GM12891 (cell line): ENCODE results near the gene L3HYPDH.
"Not testable (repeated sequence)": the region's sequence is repeated elsewhere in the genome, so short reads cannot be mapped to it uniquely, and the experiment has no call there.

ENCODE experiments used
- DNase-seq: peaks from one replicate; pipeline ENCODE4 v3.0.0; 2011; ENCODE audit warnings: low spot score; ENCODE audit not compliant: insufficient read length
- FAIRE-seq: peaks from 2 replicates; lab custom pipeline; 2011; peaks lifted over from hg19 to GRCh38; lab: Jason Lieb, UNC
- PAX5 ChIP-seq: IDR thresholded peaks from 2 replicates; pipeline ENCODE4 v1.6.1; 2011; ENCODE audit warnings: low read length, moderate library complexity, mild to moderate bottlenecking; ENCODE audit not compliant: insufficient read depth, severe bottlenecking
- POLR2A ChIP-seq: IDR thresholded peaks from 2 replicates; pipeline ENCODE4 v1.6.1; 2011; ENCODE audit warnings: low read depth, low read length, control low read depth
- POLR2AphosphoS5 ChIP-seq: IDR thresholded peaks from 2 replicates; pipeline ENCODE4 v1.6.1; 2011; ENCODE audit warnings: low read depth, low read length, control low read depth
- POU2F2 ChIP-seq: IDR thresholded peaks from 2 replicates; pipeline ENCODE4 v1.6.1; 2011; ENCODE audit warnings: low read depth, mild to moderate bottlenecking, control low read depth, low read length, moderate library complexity
- SPI1 ChIP-seq: IDR thresholded peaks from 2 replicates; pipeline ENCODE4 v1.6.1; 2011; ENCODE audit warnings: low read depth, low read length, control low read depth
- TAF1 ChIP-seq: IDR thresholded peaks from 2 replicates; pipeline ENCODE4 v1.6.1; 2011; ENCODE audit warnings: low read depth, low read length, control low read depth

The L3HYPDH gene

DNA sequence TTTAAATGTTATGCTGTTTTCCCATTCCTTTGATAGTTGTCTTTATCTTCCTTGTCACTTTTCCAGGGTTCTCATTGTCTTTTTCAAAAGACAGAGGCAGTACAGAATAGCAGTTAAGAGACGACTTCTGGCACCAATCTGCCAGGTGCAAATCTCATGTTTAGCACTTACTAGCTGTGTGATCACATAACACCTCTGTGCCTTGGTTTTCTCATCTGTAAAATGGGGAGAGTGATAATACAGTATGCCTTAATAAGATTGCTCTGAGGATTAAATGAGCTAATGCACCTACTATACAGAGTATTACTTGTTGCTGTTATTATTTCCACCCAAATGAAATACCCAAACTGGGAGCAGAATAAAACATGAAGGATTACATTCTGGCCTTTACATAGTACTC is 23.8 kb downstream of the L3HYPDH start:
- DNase-seq, result no peak
- no peak for FAIRE-seq
- TF ChIP-seq POU2F2 (no peak), TAF1 (no peak), PAX5 (no peak), POLR2AphosphoS5 (no peak), POLR2A (no peak), SPI1 (no peak)

DNA sequence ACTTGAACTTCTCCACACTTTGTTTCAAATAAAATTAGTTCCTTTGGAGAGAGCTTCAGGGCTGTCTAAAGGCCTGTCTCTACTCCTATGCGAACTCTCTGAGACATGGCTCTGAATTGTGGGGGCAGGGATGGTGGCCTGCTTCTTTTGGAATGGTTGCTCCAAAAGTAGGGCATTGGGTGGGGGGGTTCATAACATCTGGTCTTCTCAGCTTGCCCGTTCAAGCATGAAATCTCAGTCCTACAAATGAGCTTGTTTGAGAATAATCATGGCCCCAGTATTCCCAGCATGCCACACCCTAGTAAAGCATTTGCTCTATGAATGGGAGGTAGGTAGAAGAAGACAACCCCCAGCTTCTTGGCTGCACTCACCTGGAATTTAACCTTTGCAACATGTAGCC is 25.7 kb downstream of the L3HYPDH start:
- no peak for DNase-seq
- TF ChIP-seq POLR2AphosphoS5 (no peak), SPI1 (no peak), PAX5 (no peak), TAF1 (no peak), POLR2A (no peak), POU2F2 (no peak)
- no peak for FAIRE-seq

DNA sequence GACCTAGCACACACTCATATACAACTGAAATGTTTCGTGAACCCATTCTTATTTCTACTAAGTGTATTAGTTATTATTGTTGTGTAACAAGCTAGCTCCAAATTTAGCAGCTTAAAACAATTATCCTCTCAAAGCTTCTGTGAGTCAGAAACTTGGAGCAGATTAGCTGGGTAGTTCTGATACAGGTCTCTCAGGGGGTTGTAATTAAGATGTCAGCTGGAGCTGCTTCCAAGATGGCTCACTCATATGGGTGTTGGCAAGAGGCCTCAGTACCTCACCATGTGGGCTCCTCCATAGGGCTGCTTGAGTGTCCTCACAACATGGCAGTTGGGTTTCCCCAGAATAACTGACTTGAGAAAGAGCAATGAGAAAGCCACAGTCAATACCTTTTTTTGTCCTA is 28.8 kb downstream of the L3HYPDH start:
- FAIRE-seq, result no peak
- TF ChIP-seq SPI1, result no peak
- no peak for TF ChIP-seq TAF1
- TF ChIP-seq PAX5, result no peak
- TF ChIP-seq POU2F2, result no peak
- no peak for TF ChIP-seq POLR2A
- no peak for TF ChIP-seq POLR2AphosphoS5
- DNase-seq, result no peak

DNA sequence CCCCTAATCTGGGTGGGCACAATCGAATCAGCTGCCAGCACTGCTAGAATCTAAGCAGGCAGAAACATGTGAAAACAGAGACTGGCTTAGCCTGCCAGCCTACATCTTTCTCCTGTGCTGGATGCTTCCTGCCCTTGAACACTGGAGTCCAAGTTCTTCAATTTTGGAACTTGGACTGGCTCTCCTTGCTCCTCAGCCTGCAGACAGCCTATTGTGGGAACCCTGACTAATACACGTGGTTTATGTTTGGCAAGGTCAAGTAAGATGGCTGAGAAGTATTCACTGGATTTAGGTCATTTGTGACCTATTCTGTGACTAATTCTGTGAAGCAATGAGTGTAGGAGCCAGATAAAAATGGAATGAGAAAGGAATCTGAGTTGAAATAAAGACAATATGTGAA is 30.1 kb downstream of the L3HYPDH start:
- TF ChIP-seq PAX5 (no peak), SPI1 (no peak), POU2F2 (no peak), POLR2AphosphoS5 (no peak)
- FAIRE-seq, result no peak
- DNase-seq, result no peak

DNA sequence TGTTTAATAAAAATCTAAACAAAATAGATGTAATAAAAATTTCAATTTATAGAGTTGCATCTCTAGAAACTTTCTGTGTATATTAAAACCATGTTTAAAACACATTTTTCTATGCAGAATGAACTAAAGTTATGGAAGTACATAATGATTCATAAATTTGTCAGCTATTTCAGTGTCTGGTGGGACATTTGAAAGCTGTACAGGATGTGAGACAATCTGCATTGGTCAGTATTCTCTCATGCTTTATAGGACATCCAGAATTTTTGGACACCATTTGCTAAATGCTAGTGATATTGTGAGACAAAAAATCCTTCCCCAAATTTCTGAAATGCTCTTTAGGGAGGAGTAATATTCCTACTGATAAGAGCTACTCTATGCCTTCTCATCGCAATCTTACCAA is 32.4 kb downstream of the L3HYPDH start:
- TF ChIP-seq TAF1 (no peak), PAX5 (no peak), SPI1 (no peak), POLR2A (no peak)
- FAIRE-seq, result no peak
- DNase-seq, result no peak

DNA sequence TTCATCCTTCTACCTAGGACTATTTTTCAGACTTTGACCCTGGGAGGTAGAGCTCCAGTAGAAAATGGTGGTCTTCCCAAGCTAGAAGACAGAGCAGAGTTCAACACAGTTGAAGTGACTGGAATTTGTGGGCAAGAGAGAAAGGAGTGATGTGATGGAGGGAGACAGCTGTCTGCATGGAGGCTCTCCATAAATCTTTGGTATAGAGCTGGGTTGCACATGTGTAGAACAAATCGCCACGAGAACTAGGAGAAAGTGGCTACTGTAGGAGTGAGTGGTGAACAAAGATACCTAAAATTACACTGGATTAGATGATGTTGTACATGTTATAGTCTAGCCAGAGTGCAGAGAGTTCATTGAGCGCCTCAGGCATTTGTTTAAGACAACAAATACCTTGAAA is 33.5 kb downstream of the L3HYPDH start:
- TF ChIP-seq SPI1, result no peak
- no peak for TF ChIP-seq TAF1
- TF ChIP-seq POLR2A, result no peak
- no peak for TF ChIP-seq PAX5
- TF ChIP-seq POLR2AphosphoS5, result no peak
- TF ChIP-seq POU2F2, result no peak
- DNase-seq, result no peak
- FAIRE-seq, result no peak

DNA sequence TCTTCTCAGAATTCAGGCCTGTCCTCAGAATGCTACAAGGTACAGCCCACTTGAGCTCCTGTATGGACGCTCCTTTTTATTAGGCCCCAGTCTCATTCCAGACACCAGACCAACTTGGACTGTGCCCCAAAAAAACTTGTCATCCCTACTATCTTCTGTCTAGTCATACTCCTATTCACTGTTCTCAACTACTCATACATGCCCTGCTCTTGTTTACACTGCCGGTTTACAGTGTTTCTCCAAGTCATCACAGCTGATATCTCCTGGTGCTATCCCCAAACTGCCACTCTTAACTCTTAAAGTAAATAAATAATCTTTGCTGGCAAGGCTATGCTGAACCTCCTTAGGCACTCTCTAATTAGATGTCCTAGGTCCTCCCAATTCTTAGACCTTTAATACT is 35.5 kb downstream of the L3HYPDH start:
- FAIRE-seq, DNase-seq: not testable (repeated sequence)

DNA sequence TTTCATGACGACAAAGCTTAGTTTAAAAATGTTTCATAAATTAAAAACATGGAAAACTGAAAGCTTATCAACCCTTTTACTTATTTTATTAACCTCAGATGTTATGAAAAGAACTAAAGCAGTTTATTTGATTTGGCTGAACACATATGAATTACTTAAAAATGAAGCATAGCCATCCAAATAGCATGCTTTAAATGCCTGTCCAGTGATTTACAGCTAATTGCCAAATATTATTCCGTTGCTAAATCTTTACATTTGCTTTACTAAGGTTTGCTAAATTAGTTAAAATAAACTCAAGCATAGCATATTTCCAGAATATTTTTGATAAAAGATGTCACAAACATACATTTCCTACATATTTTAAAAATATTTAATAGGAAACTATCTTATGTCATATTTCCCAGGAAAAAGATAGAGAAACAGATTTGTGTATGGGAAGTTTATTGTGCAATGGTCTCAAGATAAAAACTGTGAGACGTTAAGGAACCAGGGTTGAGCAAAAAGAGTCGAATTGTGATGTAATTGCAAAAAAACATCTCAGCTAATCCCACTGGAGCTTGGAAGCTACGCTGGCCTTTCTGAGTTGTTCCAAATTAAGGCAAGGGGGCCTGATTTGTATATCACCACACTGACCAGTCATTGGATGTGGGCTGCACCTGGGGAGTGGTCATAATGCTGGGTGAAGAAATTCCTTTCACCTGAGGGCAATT is 44.8 kb downstream of the L3HYPDH start:
- TF ChIP-seq POLR2A (no peak), POU2F2 (no peak), SPI1 (no peak), POLR2AphosphoS5 (no peak), PAX5 (no peak), TAF1 (no peak)
- peak; percentile 50 for FAIRE-seq
- no peak for DNase-seq

DNA sequence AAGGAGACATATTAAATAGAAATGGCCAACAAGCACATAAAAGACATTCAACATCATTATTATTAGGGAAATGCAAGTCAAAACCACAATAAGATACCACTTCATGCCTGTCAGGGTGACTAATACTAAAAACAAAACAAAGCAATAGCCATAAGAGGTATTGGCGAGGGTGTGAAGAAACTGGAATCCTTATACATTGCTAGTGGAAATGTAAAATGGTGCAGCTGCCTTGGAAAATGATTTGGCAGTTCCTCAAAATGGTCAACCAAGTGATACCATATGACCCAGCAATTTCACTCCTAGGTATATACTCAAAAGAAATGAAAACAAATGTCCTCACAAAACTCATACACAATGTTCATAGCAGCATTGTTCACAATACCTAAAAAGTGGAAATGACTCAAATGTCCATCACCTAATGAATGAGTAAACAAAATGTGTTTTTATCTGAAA is 46.0 kb downstream of the L3HYPDH start:
- peak; percentile 23 for TF ChIP-seq SPI1
- TF ChIP-seq POU2F2, result no peak
- no peak for DNase-seq
- peak; percentile 26 for FAIRE-seq

DNA sequence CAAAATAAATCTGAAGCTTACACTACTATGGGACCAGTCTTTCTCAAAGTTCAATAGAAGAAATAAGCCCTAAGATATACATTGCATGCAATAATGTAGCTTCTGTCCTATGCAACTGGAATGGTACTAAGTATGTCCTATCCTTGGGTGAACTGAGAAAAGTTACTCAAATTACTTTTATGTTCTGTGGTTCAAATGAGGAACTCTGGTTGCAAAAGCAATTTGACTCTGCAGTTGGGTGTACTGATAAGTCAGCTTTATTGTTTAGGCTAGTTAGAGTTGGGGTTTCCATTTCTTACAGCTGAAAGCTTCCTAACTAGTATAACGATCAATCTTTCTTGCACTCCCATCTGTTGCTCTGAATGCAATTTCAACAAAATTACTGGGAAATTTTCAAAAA is 48.2 kb downstream of the L3HYPDH start:
- TF ChIP-seq PAX5 (no peak), POLR2A (no peak), POU2F2 (no peak), POLR2AphosphoS5 (no peak), TAF1 (no peak), SPI1 (0 out of 2 replicates have a peak, but pooled peaks have one; percentile 24)
- DNase-seq (no peak), FAIRE-seq (no peak)

DNA sequence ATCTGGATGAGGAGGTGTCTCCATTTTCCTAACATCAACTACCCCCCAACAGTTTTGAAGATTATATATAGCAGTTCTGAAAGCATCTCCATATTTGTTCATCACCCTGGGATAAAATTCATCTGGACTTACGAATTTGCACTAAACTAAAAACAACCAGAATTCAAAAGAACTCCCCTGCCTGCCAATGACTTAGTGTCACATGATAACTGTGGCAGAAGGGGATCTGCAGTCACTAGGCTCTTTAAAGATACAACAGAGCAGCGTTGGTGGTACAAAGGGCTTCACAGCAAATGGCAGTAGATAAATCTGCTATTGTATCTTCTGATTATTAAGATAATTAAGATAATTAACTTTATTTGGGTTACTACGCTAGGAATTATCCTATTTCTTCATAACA is 49.1 kb downstream of the L3HYPDH start:
- DNase-seq (no peak), FAIRE-seq (no peak)
- TF ChIP-seq SPI1 (no peak), PAX5 (no peak), POU2F2 (no peak), TAF1 (no peak), POLR2A (no peak), POLR2AphosphoS5 (no peak)
